ENCODE results near the gene ISG20L2.
A peak's percentile ranks its signal among the peaks of the same experiment; 100 is the strongest.

DNA sequence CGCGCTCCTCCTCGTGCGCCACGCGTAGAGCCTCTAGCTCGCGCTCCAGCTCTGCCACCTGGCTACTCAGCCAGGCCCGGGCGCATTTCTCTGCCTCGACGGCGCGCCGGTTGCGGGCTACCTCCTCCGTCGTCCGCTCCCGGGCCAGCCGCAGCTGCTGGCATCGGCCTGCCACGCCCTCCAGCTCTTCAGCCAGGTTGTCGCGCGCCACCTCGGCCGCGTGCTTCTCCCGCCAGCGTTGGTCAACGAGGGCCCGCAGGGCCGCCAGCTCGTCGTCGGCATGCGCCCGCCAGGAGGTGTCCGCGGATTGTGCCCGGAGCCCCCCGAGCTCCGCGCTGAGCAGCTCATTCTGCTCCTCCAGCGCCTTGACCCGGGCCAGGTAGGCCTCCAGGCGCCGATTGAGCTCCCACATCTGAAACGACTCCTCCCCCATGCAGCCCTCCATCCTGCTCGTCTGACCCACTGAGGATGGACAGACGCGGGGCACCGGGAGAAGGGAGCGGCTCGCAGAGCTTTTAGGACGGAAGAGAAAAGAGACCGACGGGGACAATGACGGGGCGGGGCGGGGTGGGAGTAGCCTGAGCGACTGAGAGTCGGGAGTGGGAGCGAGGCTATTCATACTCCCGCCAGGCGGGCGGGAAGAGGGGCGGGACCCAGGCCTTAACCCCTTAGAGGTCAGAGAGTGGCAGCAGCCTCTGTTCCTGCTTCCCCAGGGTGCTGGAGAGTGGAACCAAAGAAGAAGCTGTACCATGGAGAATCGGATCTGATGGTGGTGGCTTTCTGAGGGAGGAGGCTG lies 51.5 kb downstream of the ISG20L2 start, which contains the start of gene NES:
- TF ChIP-seq, protein P1, sequence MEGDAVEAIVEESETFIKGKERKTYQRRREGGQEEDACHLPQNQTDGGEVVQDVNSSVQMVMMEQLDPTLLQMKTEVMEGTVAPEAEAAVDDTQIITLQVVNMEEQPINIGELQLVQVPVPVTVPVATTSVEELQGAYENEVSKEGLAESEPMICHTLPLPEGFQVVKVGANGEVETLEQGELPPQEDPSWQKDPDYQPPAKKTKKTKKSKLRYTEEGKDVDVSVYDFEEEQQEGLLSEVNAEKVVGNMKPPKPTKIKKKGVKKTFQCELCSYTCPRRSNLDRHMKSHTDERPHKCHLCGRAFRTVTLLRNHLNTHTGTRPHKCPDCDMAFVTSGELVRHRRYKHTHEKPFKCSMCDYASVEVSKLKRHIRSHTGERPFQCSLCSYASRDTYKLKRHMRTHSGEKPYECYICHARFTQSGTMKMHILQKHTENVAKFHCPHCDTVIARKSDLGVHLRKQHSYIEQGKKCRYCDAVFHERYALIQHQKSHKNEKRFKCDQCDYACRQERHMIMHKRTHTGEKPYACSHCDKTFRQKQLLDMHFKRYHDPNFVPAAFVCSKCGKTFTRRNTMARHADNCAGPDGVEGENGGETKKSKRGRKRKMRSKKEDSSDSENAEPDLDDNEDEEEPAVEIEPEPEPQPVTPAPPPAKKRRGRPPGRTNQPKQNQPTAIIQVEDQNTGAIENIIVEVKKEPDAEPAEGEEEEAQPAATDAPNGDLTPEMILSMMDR (IDR thresholded peaks at IDR 0.05) = peak in 1 of 4 experiments; percentile 3
- peak; percentile 20 to 45 for TF ChIP-seq POLR2A (IDR thresholded peaks at IDR 0.05)
